GM21737 (cell line): ENCODE data around the gene AFTPH.

Experiments used
- ATAC-seq: cut with Tn5 transposase; IDR thresholded peaks from one replicate; pipeline ENCODE4 v1.9.1; 2021; ENCODE audit warnings: mild to moderate bottlenecking, moderate library complexity; ENCODE audit not compliant: unreplicated experiment

Gene AFTPH

DNA sequence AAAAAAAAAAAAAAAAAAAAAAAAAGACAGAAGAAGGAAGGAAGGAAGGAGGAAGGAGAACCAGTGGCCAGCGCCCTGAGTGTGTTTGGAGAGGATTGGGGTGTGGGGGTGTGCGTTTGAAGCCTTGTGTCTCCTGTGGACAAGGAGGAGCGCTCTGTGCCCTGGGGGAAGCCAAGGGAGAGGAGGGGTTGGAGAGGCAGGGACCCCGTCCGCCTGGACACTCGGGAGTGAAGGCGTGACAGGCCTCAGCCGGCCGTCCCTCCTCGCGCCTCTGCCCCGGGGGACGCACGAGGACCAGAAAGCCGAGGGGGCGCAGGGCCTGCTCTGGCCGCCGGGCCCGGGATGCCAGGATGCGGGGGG is 84.7 kb downstream of the AFTPH start:
- peak; percentile 3 for ATAC-seq

DNA sequence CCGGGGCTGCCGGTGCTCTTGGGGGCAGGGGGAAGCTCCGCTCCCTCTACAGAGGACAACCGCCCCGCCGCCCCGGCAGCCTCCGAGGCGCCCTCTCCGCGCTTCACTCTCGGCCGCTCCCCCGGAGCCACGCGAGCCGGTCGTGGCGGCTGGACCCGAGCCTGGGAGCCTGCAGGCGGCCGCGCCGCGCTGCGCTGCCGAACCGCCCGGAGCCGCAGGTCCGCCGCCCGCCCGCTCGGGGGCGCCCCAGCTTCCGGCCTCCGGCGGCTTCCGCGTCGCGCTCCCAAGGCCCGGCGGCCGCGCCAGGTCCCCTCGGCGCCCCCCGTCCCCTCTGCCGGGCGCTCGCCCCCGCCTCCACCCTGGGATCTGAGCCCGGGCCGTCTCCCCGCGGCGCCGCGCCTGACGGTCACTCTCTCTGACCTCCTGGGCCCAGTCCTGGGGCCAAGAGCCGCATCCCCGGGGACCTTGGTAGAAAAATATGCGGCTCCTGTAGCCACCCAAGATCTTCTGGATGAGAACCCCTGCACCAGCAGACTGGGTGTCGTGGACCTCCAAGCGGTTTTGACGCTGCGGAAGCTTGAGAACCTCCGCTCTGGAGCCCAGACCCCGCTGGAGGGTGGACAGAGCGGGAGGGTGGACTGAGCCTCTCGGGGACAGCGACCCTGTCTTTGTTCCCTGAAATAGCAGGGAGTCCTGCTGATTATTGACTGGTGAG is 85.3 kb downstream of the AFTPH start:
- ATAC-seq, result peak; percentile 42

DNA sequence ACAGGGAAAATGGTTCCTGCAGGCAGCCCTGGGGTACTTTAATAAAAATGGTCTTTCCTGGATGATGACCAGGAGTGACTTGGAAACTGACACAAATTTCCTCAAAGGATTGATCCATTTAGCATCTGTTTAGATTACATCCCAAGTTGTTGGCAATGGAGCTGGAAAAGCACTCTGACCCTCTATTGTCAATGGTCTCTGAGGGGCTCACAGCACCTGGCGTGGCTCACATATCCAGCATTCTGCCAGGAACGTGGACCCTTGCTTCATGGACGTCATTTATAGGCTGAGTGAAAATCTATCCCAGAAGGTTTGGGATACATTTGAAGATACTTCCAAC is 85.8 kb downstream of the AFTPH start:
- ATAC-seq, result no peak

DNA sequence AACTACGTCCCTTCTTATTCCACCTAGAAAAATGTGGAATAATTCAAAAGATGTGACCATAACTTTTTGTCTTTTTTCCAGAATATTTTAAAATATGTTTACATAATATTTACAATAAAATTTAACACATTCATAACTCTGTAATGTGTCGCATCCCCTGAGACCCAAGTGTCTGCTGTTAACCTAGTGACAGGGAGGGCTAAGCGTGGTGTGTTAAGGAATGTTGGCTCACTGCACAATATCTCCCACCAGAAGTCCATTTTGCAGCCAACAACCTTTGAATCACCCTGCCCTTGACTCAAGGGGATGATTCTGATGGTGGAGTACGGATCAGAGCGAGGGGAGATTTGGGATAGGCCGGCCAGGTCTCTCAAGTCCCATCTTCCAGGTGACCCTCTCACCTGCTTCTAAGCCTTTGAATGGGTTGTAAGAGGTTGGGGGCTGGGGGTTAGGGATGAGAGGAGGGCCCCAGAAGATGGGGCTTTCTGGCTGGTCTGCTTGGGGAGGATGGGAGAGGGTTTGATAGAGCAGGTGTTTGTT is 86.3 kb downstream of the AFTPH start:
- ATAC-seq, result no peak

DNA sequence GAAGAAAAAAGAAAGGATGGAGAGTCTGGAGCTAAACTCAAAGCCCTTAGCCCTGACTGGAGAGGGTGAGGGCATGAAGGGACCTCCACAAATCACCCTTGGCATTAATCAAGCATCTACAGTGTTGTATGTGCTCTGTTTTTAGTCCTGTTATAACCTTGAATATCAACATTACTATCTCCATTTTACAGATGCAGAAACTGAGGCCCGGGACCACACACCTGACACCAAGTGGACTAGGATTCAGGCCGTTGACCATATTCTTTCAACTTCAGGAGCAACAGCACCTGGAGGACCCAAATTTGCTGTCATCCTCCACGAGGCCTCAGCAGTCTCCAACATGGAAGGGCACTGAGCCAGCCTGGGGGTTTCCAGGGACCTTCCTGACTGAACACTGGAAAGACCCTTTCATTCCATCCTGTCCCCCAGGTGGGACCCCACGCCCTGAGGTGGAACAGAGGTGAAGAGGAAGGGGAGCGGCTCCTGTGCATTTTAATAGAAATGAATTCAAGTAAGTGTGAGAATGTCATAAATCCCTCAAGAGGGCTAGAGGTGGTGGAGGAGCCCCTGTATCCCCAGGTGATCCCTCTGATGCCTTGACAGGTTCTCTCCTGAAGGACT is 88.6 kb downstream of the AFTPH start:
- no peak for ATAC-seq

DNA sequence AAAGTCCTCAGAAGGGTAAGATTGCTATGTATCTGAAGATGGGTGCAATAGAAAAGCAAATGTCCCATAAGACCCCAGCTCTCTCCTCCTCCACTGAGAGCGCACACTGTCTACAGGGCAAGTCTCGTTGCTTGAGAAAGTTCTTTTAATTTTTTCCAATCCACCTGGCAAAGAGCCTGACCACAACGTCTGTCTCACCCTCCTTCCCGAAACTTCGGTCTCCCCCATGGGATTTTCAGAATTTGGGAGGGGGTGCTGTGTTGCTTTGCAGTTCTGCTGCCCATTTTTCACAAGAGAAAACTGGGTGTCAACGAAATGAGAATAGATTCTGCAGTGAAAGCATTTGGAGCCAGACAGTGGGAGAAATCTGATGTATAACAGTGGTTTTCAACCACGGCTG is 89.1 kb downstream of the AFTPH start:
- no peak for ATAC-seq

DNA sequence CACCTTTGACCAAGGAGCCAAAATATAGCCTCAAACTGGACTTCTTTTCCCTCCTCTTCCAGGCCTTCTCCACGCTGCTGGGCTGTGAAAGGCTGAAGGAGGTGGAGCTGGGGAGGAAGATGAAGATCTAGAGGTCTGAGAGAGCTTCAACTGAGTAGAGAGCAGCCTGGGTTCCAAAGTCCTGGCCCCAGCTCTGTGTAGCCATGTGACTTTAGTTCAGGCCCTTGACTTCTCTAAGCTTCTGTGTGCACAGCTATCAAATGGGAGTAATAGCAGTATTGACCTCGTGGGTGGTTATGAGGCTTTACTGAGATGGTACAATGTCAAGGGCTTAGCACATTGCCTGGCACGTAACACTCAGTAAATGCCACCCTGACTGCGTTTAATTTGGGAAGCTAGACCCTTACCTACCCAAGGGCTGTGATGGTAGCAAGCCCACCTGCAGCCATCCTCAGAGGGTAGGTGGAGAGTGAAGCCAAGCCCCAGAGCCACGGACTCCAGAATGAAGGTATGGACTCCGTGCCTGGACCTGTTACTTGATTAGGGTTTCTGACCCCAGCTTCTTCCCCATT is 91.2 kb downstream of the AFTPH start:
- no peak for ATAC-seq

DNA sequence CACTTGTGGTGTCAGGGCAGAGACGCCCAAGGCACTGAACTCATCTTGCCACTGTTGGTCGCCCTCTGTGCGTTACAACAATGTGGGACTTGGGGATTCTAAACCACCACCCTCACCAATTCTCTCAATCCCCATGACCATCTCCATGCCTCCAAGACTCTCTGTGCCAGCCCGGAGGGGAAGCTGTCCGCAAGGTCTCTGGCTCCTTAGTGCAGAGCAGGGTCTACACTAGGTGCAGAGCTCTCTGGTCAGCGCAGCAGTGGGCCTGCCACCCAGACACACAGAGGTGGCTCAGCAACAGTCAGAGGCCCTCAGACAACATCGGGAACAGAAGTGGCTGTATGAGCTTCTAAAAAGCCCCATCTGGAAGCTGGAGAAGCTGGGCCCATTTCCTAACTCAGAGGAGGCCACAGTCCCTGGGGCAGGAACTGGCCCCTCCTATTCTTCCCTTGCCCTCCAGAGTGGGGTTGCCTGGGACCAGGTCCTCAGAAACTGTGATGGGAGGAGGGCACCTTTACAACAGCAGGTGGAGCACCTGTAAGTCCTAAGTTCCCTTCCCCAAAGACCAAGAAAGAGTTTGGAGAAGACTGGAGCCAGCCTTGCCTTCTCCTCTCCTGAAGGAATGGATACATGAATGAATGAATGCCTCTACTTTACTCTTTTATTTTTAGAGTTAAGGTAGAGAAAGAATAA is 91.9 kb downstream of the AFTPH start:
- no peak for ATAC-seq

DNA sequence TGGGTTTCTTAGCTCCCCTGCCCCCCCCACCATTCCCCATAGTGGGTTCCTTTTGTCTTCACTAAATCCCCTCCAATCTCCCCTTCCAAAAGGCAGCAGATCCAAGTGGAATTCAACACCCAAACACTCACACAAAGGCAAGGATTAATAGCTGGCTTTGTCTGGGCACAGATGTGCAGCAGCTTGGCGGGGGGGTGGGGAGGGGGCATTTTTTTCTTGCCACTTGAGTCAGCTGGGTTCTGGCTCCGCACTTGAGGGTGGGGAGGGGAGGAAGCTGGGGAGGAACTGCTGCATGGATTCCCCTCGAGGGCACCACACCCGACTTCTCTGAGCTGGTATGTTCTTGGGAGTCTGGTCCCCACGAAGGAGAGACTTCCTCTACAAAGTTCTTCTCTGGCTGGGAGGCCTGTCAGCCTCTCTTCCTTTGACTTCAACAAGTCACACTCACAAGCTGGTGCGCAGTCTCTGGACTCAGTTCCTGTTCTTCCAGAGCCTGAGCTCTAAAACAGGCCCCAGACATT is 93.6 kb downstream of the AFTPH start:
- no peak for ATAC-seq

DNA sequence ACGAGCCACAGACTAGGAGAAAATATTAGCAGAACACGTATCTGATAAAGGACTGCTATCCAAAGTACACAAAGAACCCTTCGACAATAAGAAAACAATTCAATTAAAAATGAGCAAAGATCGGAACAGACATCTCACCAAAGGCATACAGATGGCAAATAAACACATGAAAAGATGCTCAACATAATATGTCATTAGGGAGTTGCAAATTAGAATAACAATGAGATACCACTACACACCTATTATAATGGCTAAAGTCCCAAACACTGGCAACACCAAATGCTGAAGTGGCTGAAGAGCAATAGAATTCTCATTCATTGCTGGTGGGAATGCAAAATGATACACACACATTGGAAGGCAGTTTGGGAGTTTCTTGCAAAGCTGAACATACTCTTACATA is 96.5 kb downstream of the AFTPH start:
- ATAC-seq, result no peak

DNA sequence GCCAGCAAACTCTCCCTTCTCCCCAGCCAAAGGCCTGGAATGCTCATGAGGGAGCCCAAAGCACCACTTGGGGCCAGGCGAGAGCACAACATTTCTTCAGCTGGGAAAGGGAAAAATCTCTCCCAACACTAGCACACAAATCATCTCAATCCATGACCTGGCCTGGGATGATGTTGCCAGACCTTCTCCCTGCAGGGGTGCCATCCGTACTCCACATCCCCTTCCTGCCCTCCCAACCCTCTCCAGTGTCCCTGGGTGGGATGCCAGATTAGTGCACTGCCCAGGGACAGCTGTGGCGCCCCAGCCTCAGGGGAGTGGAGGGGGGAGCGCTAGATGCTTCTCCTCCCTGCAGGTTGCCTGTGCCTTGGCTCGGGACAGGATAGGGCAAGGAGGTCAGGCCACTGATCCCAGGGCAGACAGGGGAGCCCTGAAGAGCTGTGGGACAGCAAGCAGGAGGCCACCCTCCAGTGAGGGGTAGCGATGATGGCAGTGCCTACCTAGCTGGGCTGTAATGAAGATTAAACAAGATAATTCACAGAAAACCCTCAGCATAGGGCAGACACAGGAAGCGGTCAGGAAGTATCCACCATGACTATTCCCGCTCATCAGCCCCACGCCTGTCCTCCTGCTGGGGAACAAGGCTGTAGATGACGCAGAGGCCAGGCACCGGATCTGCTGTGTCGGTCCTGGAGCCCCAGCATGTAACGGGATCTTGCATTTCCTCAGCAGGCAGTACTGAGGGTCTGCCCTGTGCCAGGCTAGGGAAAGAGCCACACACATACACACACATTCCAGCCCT is 98.5 kb downstream of the AFTPH start:
- ATAC-seq, result no peak

DNA sequence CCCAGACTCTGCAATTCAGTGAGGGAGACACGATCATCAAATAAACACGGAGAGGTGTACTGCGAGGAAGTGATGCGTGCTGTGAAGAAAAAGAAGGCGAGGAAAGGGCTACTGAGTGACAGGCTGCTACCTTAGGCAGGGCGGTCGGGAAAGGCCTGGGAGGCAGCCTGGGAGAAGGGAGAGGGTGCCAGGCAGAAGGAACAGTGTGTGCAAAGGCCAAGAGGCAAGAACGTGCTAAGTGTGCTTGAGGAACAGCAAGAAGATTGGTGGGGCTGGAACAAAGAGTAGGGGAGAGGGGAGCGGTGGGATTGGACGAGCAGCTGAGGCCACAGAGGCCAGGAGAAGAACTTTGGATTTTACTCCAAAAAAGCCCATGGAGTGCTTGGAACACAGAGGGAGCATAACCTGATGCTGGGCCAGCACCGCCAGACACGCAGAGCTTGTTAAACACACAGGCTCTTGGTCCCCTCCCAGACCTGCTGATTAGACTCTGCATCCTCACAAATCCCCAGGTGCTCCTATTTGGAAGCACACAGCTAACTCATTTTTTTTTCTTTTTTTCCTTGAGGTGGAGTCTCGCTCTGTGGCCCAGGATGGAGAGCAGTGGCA is 99.2 kb downstream of the AFTPH start:
- no peak for ATAC-seq

DNA sequence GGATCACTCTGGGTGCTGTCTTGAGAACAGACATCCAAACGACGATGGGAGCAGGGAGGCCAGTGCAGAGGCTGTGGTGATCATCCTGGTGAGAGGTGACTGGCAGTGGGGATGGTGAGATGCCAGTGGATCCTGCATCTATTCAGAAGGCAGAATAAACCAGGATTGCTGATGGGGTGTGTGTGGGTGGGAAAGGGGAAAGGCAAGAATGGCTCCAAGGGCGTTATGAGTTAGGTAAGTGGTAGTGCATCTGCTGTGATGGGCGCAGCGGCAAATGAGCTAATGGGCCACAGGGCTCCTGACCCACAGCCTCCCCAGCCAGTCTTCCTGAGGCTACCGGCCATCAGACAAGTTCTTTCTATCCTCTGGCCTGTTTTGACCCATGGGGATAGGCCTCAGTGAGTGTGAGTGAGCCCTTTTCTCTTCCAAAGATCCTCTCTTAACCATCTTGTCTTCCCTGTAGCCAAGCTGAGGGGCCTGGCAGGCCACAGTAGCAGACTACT is 100.0 kb downstream of the AFTPH start:
- no peak for ATAC-seq

DNA sequence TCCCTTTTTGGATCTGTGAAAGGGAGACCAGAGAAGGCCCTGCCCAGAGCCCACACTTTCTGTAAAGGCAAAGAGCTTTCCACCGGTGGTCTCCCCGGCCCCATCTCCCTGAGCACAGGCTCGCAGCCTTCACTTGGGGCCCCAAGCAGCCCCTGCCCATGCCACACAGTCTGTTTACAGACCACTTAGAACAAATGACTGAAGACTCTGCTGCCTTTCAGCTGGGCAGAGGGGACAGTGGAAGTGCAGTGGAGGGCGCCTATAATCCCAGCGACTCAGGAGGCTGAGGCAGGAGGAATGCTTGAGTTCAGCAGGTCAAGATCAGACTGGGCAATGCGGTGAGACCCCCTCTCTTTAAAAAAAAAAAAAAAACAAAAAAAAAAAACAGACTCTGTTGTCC is 100.7 kb downstream of the AFTPH start:
- ATAC-seq, result no peak

DNA sequence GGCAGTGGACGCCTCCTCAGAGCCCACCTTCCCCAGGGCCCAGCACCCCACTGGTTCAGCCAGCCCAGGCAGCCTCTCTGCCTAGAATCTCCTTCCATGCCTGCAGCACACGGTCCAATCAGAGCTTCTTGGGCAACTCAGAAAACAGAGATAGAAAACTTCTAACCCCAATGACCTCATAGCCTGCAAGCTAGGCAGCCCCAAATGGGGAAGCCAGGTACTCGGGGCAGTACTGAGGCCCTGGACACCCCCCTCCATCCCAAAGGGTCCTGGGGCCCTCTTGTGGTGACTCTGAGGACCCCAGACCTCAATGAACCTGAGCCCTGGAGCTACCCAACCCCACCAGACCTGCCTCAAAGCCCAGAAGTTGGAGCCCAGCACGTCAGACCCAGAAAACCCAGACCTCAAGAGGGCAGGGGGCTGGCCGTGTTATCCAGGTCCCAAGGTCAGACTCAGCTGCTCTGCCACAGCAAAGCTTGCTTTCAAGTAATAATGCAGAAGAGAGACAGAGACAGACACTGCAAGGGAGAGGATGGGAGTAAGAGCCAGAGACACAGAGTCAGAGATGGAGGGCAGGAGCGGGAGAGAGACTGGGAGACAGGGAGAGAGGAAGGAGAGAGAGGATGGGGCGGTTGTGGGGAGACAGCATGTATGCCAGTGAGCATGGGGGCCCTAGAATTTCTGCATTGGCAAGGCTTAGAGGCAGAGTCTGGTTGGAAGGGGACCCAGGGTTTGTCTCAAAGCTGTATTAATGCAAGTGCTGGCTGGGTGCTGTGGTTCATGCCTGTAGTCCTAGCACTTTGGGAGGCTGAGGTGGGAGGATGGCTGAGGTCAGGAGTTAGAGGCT is 101.4 kb downstream of the AFTPH start:
- no peak for ATAC-seq

DNA sequence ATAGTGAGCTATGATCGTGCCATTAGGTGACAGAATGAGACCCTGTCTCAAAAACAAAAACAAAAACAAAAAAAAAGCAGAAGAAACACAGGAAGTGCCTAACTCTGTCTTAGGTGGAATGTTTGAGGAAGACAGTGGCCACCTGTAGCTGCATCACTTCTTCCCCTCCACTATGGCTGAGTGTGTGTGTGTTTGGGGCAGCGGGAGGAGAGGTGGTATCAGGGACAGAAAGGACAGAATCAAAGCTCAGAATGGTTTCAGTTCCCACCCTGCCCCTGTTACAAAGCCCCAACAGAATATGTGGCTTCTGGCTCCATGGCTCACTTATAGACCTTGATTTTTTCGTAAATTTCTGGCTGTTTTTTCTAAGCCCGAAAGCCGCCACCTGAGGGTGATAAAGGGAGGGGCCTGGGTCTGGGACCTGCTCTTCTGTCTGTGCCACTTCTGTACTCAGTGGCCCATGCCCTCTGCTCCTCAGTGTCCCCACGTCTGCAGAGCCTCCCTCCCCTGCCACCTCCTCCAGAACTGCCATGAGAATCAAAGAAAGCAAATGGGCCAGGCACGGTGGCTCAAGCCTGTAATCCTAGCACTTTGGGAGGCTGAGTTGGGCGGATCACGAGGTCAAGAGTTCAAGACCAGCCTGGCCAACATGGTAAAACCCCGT is 102.2 kb downstream of the AFTPH start:
- no peak for ATAC-seq

DNA sequence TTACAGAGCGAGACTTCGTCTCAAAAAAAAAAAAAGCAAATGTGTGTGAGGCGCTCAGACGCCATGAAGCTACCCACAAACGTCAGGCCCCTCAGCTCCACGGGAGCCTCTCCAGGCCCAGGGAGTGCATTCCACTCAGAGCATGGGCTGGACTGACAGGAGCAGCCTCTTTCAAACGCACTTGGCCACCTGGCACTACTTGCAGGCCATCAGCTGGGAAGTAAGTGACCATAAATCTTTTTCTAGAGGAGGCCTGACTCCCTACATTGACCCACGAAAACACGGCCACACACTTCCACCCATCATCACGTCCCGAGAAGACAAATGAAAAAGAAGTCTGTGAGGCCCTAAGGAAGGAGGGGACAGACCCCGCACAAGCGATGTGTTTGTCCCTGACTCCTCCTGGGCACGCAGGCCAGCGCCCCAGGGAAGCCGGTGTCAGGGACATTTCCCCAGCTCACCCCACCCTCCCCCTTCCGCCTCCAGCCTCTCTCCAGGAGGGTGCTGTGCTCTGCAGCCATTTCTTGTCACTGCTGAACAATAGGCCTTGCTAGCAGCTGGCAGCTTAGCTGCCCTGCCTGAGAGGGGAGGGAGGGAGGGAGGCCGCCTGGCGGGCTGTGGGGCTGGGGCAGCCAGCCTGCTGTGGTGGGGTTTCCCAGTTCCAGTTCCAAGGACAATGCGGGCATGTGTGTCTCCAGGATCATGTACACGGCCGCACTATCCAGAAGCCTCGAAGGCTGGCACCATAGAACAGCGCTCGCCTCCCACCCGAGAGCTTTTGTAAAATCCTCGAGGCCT is 103.0 kb downstream of the AFTPH start:
- ATAC-seq, result no peak
